HG02943 (cell line): ENCODE data around the gene GPATCH2.
"Not testable (repeated sequence)": the region's sequence is repeated elsewhere in the genome, so short reads cannot be mapped to it uniquely, and the experiment has no call there.

ENCODE experiments used
- ATAC-seq: cut with Tn5 transposase; IDR thresholded peaks from one replicate; pipeline ENCODE4 v1.9.1; 2021; ENCODE audit warnings: mild to moderate bottlenecking, low read depth, moderate library complexity; ENCODE audit not compliant: unreplicated experiment

The GPATCH2 gene

DNA sequence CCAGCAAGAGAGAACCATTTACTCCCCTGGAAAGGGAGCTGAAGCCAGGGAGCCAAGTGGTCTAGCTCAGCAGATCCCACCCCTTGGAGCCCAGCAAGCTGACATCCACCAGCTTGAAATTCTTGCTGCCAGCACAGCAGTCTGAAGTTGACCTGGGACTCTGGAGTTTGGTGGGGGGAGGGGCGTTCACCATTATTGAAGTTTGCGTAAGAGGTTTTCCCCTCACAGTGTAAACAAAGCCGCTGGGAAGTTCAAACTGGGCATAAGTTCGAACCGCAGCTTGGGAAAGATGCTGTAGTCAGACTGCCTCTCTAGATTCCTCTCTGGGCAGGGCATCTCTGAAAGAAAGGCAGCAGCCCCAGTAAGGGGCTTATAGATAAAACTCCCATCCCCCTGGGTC, 251.1 kb downstream of the GPATCH2 start:
- ATAC-seq, result not testable (repeated sequence)

GRCh38 chr1:217379336-217379735, 251.6 kb downstream of the GPATCH2 start:
- no peak for ATAC-seq
